ENCODE data around the gene IL13RA1.

The IL13RA1 gene

GRCh38 chrX:118724365-118724764 is 3.0 kb upstream of the IL13RA1 start:
- Histone ChIP-seq H2AFZ (ENCODE audit: low read length) (no peak overlapping the region), H3K4me3 (ENCODE audit: low read length) (no peak overlapping the region), H3K9me3 (replicated peaks; ENCODE audit: insufficient read depth, low read length) (no peaks in the 10 kb centered on the region), H3K4me2 (ENCODE audit: low read depth, low read length) (no peak overlapping the region), H4K20me1 (ENCODE audit: insufficient read depth, low read length) (no peaks in the 10 kb centered on the region), H3K27me3 (replicated peaks; ENCODE audit: insufficient read depth, low read length) (no peaks in the 10 kb centered on the region), H3K9me2 (replicated peaks; ENCODE audit: insufficient read depth, low read length) (no peaks in the 10 kb centered on the region), H3K36me3 (replicated peaks; ENCODE audit: insufficient read depth, low read length) (no peaks in the 10 kb centered on the region), H3K9ac (ENCODE audit: low read length) (no peak overlapping the region), H3K4me1 (ENCODE audit: low read length) (peaks cover 8% of the 10 kb centered on the region), H3F3A (ENCODE audit: insufficient read depth, low read length) (no peaks in the 10 kb centered on the region), H3K27ac (ENCODE audit: low read length) (no peak overlapping the region), H3K79me2 (ENCODE audit: low read length) (no peaks in the 10 kb centered on the region)
- no peak for TF ChIP-seq EZH2phosphoT487 (IDR thresholded peaks at IDR 0.05; ENCODE audit: low read length)
- TF ChIP-seq, protein P1, sequence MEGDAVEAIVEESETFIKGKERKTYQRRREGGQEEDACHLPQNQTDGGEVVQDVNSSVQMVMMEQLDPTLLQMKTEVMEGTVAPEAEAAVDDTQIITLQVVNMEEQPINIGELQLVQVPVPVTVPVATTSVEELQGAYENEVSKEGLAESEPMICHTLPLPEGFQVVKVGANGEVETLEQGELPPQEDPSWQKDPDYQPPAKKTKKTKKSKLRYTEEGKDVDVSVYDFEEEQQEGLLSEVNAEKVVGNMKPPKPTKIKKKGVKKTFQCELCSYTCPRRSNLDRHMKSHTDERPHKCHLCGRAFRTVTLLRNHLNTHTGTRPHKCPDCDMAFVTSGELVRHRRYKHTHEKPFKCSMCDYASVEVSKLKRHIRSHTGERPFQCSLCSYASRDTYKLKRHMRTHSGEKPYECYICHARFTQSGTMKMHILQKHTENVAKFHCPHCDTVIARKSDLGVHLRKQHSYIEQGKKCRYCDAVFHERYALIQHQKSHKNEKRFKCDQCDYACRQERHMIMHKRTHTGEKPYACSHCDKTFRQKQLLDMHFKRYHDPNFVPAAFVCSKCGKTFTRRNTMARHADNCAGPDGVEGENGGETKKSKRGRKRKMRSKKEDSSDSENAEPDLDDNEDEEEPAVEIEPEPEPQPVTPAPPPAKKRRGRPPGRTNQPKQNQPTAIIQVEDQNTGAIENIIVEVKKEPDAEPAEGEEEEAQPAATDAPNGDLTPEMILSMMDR (IDR thresholded peaks at IDR 0.05; ENCODE audit: low read length) = no peak
- TF ChIP-seq EZH2 (optimal IDR thresholded peaks at IDR 0.05; ENCODE audit: low read depth, low read length) = no peak
- no peak for DNase-seq

DNA sequence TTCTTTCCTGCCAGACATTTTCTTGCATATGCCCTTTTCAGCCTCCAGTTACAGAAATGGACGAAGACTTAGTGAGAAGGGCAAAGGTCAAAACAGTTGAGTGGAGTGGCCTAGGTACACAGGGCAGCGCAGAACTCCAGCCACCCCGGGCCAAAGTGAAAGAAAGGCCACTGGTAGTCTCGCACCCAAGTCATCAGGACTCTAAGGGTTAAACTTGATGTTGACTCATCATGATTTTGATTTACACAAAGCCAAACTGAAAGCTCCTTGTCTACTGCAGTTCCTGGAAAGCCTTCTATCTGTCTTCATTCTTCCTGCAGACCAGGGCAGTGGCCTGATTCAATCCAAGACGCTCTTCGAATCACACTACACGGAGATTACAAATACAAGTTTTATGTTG is 2.6 kb upstream of the IL13RA1 start:
- DNase-seq = no peak
- Histone ChIP-seq H3K36me3 (replicated peaks; ENCODE audit: insufficient read depth, low read length) (no peaks in the 10 kb centered on the region), H4K20me1 (ENCODE audit: insufficient read depth, low read length) (no peaks in the 10 kb centered on the region), H3K4me2 (ENCODE audit: low read depth, low read length) (no peak overlapping the region), H3K9me3 (replicated peaks; ENCODE audit: insufficient read depth, low read length) (no peaks in the 10 kb centered on the region), H3K27ac (ENCODE audit: low read length) (no peak overlapping the region), H3K4me1 (ENCODE audit: low read length) (peaks cover 8% of the 10 kb centered on the region), H3K9me2 (replicated peaks; ENCODE audit: insufficient read depth, low read length) (no peaks in the 10 kb centered on the region), H3K27me3 (replicated peaks; ENCODE audit: insufficient read depth, low read length) (no peaks in the 10 kb centered on the region), H2AFZ (ENCODE audit: low read length) (no peak overlapping the region), H3K4me3 (ENCODE audit: low read length) (no peak overlapping the region), H3K9ac (ENCODE audit: low read length) (no peak overlapping the region), H3F3A (ENCODE audit: insufficient read depth, low read length) (no peaks in the 10 kb centered on the region), H3K79me2 (ENCODE audit: low read length) (no peaks in the 10 kb centered on the region)
- TF ChIP-seq, protein P1 (IDR thresholded peaks at IDR 0.05; ENCODE audit: low read length) = no peak
- TF ChIP-seq EZH2phosphoT487 (IDR thresholded peaks at IDR 0.05; ENCODE audit: low read length) (no peak), EZH2 (optimal IDR thresholded peaks at IDR 0.05; ENCODE audit: low read depth, low read length) (no peak)

GRCh38 chrX:118726396-118726795 is 1.0 kb upstream of the IL13RA1 start:
- H3K4me1 ChIP-seq (ENCODE audit: low read length) = peaks cover 8% of the 10 kb centered on the region
- no peak overlapping the region for H2AFZ ChIP-seq (ENCODE audit: low read length)
- H3K4me2 ChIP-seq (ENCODE audit: low read depth, low read length) = no peak overlapping the region

More at GRCh38 chrX:118726396-118726795, 1.0 kb upstream of the IL13RA1 start:
- Histone ChIP-seq H3K9ac (ENCODE audit: low read length) (no peak overlapping the region), H4K20me1 (ENCODE audit: insufficient read depth, low read length) (no peaks in the 10 kb centered on the region), H3K9me2 (replicated peaks; ENCODE audit: insufficient read depth, low read length) (no peaks in the 10 kb centered on the region), H3K79me2 (ENCODE audit: low read length) (no peaks in the 10 kb centered on the region), H3K4me3 (ENCODE audit: low read length) (no peak overlapping the region), H3K27ac (ENCODE audit: low read length) (no peak overlapping the region), H3F3A (ENCODE audit: insufficient read depth, low read length) (no peaks in the 10 kb centered on the region), H3K9me3 (replicated peaks; ENCODE audit: insufficient read depth, low read length) (no peaks in the 10 kb centered on the region), H3K36me3 (replicated peaks; ENCODE audit: insufficient read depth, low read length) (no peaks in the 10 kb centered on the region), H3K27me3 (replicated peaks; ENCODE audit: insufficient read depth, low read length) (no peaks in the 10 kb centered on the region)
- TF ChIP-seq, protein P1 (IDR thresholded peaks at IDR 0.05; ENCODE audit: low read length) = no peak
- TF ChIP-seq EZH2 (optimal IDR thresholded peaks at IDR 0.05; ENCODE audit: low read depth, low read length) (no peak), EZH2phosphoT487 (IDR thresholded peaks at IDR 0.05; ENCODE audit: low read length) (no peak)
- no peak for DNase-seq
